ENCODE results near the gene RNF180. TPM values are rescaled to one million over a fixed set of nuclear protein-coding genes. Genes with fewer than 3 reads are reported as not detected.
"Not testable (repeated sequence)": the region's sequence is repeated elsewhere in the genome, so short reads cannot be mapped to it uniquely, and the experiment has no call there.

RNF180 gene
- total RNA-seq, 1 donor from 2014 or later: 12.2 TPM

GRCh38 chr5:64210866-64211265 is 45.2 kb downstream of the RNF180 start:
- Histone ChIP-seq H3K27ac (no peak overlapping the region), H3K36me3 (no peaks in the 10 kb centered on the region), H3K4me3 (no peak overlapping the region), H3K27me3 (ENCODE audit: low read depth) (no peaks in the 10 kb centered on the region), H3K4me1 (no peaks in the 10 kb centered on the region), H3K9me3 (no peaks in the 10 kb centered on the region)
- intact Hi-C loops (cut with DNase I): no loop called here
- TF ChIP-seq CTCF (IDR thresholded peaks at IDR 0.05): no peak
- ATAC-seq (peak in 1 of 2 donors; percentile 47), DNase-seq (no peak)

DNA sequence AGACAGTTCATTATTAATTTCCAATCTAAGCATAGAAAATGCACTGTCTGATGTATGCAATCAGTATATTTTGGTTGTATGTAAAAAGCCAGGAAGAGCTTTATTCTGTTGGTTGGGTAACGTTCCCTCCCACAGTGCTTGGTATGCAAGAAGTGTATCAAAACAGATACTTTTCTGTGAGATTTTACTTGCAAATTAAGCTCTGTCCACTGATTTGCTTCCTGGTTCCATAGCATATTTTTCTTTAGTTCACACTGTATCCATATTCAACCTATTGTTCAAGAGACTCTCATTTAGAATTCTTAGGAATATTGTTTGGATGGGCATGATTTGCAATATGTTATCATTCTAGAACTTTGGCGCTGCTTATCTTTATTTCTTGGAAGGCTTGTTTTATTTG is 47.4 kb downstream of the RNF180 start:
- H3K27me3 ChIP-seq (ENCODE audit: low read depth): no peaks in the 10 kb centered on the region
- no peaks in the 10 kb centered on the region for H3K9me3 ChIP-seq
- H3K4me1 ChIP-seq: no peaks in the 10 kb centered on the region
- H3K4me3 ChIP-seq: no peak overlapping the region
- intact Hi-C loops (cut with DNase I): no loop called here
- no peak overlapping the region for H3K27ac ChIP-seq
- H3K36me3 ChIP-seq: no peaks in the 10 kb centered on the region
- ATAC-seq: no peak
- no peak for DNase-seq
- TF ChIP-seq CTCF (IDR thresholded peaks at IDR 0.05): no peak

DNA sequence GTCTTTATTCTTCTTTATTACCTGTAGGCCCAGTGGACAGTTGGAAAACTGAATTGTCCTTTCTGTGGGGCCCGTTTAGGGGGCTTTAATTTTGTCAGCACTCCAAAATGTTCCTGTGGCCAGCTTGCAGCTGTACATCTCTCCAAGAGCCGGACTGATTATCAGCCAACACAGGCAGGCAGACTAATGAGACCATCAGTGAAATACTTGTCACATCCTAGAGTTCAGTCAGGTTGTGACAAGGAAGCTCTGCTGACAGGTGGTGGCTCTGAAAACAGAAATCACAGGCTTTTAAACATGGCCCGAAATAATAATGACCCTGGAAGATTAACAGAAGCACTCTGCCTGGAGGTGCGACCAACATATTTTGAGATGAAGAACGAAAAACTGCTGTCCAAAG is 47.9 kb downstream of the RNF180 start:
- H3K27me3 ChIP-seq (ENCODE audit: low read depth): no peaks in the 10 kb centered on the region
- no peak overlapping the region for H3K4me3 ChIP-seq
- intact Hi-C loops (cut with DNase I): no loop called here
- no peaks in the 10 kb centered on the region for H3K4me1 ChIP-seq
- DNase-seq (no peak), ATAC-seq (no peak)
- no peaks in the 10 kb centered on the region for H3K9me3 ChIP-seq
- no peak overlapping the region for H3K27ac ChIP-seq
- no peaks in the 10 kb centered on the region for H3K36me3 ChIP-seq
- no peak for TF ChIP-seq CTCF (IDR thresholded peaks at IDR 0.05)

- intact Hi-C loops (cut with DNase I): no loop called here
- H3K9me3 ChIP-seq: no peaks in the 10 kb centered on the region
- no peaks in the 10 kb centered on the region for H3K36me3 ChIP-seq
- no peak overlapping the region for H3K4me3 ChIP-seq
- no peak for ATAC-seq
- H3K4me1 ChIP-seq: no peaks in the 10 kb centered on the region
- DNase-seq: no peak
- H3K27me3 ChIP-seq (ENCODE audit: low read depth): no peaks in the 10 kb centered on the region
- H3K27ac ChIP-seq: no peak overlapping the region
- no peak for TF ChIP-seq CTCF (IDR thresholded peaks at IDR 0.05)
These were observed 48.5 kb downstream of the RNF180 start for GRCh38 chr5:64214132-64214531.

DNA sequence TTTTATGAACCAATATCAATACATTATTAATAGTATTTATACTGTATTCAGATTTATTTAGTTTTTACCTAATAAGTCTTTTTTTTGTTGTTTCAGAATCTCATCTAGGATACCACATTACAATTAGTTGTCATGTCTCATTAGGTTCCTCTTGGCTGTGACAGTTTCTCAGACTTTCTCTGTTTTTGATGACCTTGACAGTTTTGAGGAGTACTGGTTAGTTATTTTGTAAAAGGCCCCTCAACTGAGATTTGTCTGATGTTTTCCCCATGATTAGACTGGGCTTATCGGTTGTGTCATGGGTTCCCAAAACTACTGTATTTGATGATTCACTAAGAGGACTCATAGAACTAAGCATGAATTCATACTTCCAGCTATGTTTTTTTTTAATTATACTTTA is 56.3 kb downstream of the RNF180 start:
- H3K4me1 ChIP-seq: no peaks in the 10 kb centered on the region
- H3K36me3 ChIP-seq: no peaks in the 10 kb centered on the region
- no peaks in the 10 kb centered on the region for H3K27me3 ChIP-seq (ENCODE audit: low read depth)
- H3K9me3 ChIP-seq: no peaks in the 10 kb centered on the region
- H3K27ac ChIP-seq: no peak overlapping the region
- H3K4me3 ChIP-seq: no peak overlapping the region
- ATAC-seq (no peak), DNase-seq (no peak)
- no peak for TF ChIP-seq CTCF (IDR thresholded peaks at IDR 0.05)
- intact Hi-C loops (cut with DNase I): no loop called here

DNA sequence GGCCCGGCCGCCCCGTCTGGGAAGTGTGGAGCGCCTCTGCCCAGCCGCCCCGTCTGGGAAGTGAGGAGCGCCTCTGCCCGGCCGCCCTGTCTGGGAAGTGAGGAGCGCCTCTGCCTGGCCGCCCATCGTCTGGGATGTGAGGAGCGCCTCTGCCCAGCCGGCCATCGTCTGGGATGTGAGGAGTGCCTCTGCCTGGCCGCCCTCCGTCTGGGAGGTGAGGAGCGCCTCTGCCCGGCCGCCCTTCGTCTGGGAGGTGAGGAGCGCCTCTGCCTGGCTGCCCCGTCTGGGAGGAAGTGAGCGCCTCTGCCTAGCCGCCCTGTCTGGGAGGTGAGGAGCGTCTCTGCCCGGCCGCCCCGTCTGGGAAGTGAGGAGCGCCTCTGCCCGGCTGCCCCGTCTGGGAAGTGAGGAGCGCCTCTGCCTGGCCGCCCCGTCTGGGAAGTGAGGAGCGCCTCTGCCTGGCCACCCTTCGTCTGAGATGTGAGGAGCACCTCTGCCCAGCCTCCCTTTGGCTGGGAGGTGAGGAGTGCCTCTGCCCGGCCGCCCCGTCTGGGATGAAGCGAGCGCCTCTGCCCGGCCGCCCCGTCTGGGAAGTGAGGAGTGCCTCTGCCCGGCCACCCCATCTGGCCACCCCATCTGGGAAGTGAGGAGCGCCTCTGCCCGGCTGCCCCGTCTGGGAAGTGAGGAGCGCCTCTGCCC is 59.8 kb downstream of the RNF180 start:
- DNase-seq; ATAC-seq; intact Hi-C loops (cut with DNase I): not testable (repeated sequence)

DNA sequence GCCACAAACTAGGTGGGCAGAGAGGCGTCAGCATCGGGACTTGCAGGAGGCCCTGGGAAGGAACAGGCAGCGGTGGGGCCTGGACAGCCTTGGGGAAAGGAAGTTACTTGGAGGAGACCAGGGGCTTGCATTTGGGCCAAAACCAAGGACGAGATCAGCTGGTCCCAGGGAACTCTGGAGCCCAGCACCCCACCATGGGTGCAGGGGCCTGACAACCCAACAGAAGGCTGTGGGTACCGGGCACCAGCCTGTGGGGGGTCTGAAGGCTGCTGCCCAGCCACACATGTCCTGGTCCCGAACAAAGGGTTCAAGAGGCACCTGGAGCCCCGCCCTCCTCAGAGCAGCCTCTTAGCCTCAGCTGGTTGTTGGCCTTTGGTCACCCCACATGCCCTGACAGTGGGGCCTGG is 61.5 kb downstream of the RNF180 start:
- intact Hi-C loops (cut with DNase I); H3K27me3 ChIP-seq (ENCODE audit: low read depth); H3K4me3 ChIP-seq; H3K27ac ChIP-seq; H3K9me3 ChIP-seq; H3K4me1 ChIP-seq; DNase-seq; H3K36me3 ChIP-seq: not testable (repeated sequence)
- peak; percentile 18 to 46 for ATAC-seq

More for the DNA sequence above, 59.8 kb downstream of the RNF180 start:
- not testable (repeated sequence) for H3K27ac ChIP-seq; H3K36me3 ChIP-seq; H3K4me1 ChIP-seq; H3K9me3 ChIP-seq; H3K4me3 ChIP-seq; H3K27me3 ChIP-seq (ENCODE audit: low read depth)

Data from lower lobe of right lung (tissue), 2 donors.